Small intestine (tissue), 7 donors: Measurements from ENCODE around the gene DNAH1. TPM values are rescaled to one million over a fixed set of nuclear protein-coding genes. Genes with fewer than 3 reads are reported as not detected.

Experiments used
- DNase-seq, 2 donors: peaks; one replicate each; pipeline versions ENCODE4 v3.0.0 to v3.0.0-alpha.2; 2013
- FAIRE-seq: peaks from 2 replicates; lab custom pipeline; 2012; peaks lifted over from hg19 to GRCh38; lab: Jason Lieb, UNC
- H3K27ac ChIP-seq, 3 donors: one replicate each; pipeline ENCODE4 v1.5.1; 2013; ENCODE audit warnings: low read length in 2 of 3, mild to moderate bottlenecking in 2 of 3, control low read depth in 1 of 3, inconsistent platforms in 1 of 3, low read depth in 1 of 3, moderate library complexity in 1 of 3
- H3K27me3 ChIP-seq, 3 donors: one replicate each; pipeline ENCODE4 v1.6.1; 2013; ENCODE audit warnings: low read length in 3 of 3, inconsistent platforms in 1 of 3; ENCODE audit not compliant: control insufficient read depth in 3 of 3, insufficient read depth in 3 of 3
- H3K36me3 ChIP-seq, 3 donors: one replicate each; pipeline ENCODE4 v1.6.1; 2013; ENCODE audit warnings: low read length in 3 of 3, inconsistent platforms in 1 of 3, low read depth in 1 of 3, mild to moderate bottlenecking in 1 of 3, moderate library complexity in 1 of 3; ENCODE audit not compliant: control insufficient read depth in 3 of 3, insufficient read depth in 2 of 3
- H3K4me1 ChIP-seq, 3 donors: one replicate each; pipeline ENCODE4 v1.6.1; 2013; ENCODE audit warnings: low read length in 2 of 3, inconsistent platforms in 1 of 3, low read depth in 1 of 3, mild to moderate bottlenecking in 1 of 3, moderate library complexity in 1 of 3; ENCODE audit not compliant: control insufficient read depth in 3 of 3, insufficient read depth in 2 of 3
- H3K4me3 ChIP-seq, 3 donors: one replicate each; pipeline ENCODE4 v1.5.1; 2013; ENCODE audit warnings: low read length in 3 of 3, control low read depth in 1 of 3, inconsistent platforms in 1 of 3, low read depth in 1 of 3, mild to moderate bottlenecking in 1 of 3, moderate library complexity in 1 of 3
- H3K9me3 ChIP-seq, 2 donors: one replicate each; pipeline ENCODE4 v1.6.1; 2013; ENCODE audit warnings: low read depth in 1 of 2, low read length in 1 of 2; ENCODE audit not compliant: control insufficient read depth in 2 of 2, insufficient read depth in 1 of 2
- WGBS, 3 donors: extraction: QIAGEN DNeasy Blood & Tissue Kit; methylation state at CpG; one replicate each; pipeline ENCODE4 v1.1.7; 2013; 5-methylcytosine and 5-hydroxymethylcytosine counted together
- polyA plus RNA-seq, 4 donors: library from polyadenylated mRNA; stranded (reverse) in 3 of 4; unstranded in 1 of 4; fragments of 200-250 nt in 3 of 4; fragments of 120-200 nt in 1 of 4; gene quantifications; one replicate each; pipeline versions ENCODE4 v1.2.1 to v1.2.3, GENCODE V29; 2013
- donor health status: healthy with polysubstance abuse.
- donor health status: control.
- donor health status: control.
- donor health status: Bipolar disorder and iron deficiency.
- donor health status: healthy.

Gene DNAH1
- polyA plus RNA-seq, 4 donors, result 4.3 to 22.6 (median 7.5) TPM

- Histone ChIP-seq H3K36me3 (peaks cover 0 to 92% (median 14%) of the 10 kb centered on the region in 3 donors), H3K27me3 (no peaks in the 10 kb centered on the region), H3K9me3 (no peaks in the 10 kb centered on the region), H3K4me3 (no peak overlapping the region), H3K4me1 (no peaks in the 10 kb centered on the region), H3K27ac (no peak overlapping the region)
- DNase-seq, result no peak
- FAIRE-seq, result no peak
- WGBS, 3 donors, result 90 to 94% (median 91%) methylated on average over 18 of the region's 18 CpGs
Measured at GRCh38 chr3:52393131-52393807, 77.2 kb downstream of the DNAH1 start.

GRCh38 chr3:52393959-52394670 lies 78.0 kb downstream of the DNAH1 start:
- Histone ChIP-seq H3K27me3 (no peaks in the 10 kb centered on the region), H3K4me1 (no peaks in the 10 kb centered on the region), H3K27ac (no peak overlapping the region), H3K36me3 (peaks cover 0 to 90% (median 14%) of the 10 kb centered on the region in 3 donors), H3K9me3 (no peaks in the 10 kb centered on the region), H3K4me3 (no peak overlapping the region)
- no peak for DNase-seq
- no peak for FAIRE-seq
- whole genome bisulfite sequencing, 3 donors, result 92 to 96% (median 93%) methylated on average over 17 to 18 of the region's 18 CpGs

GRCh38 chr3:52394751-52395502 lies 78.8 kb downstream of the DNAH1 start:
- no peaks in the 10 kb centered on the region for H3K9me3 ChIP-seq
- H3K27me3 ChIP-seq, result no peaks in the 10 kb centered on the region
- no peak for DNase-seq
- FAIRE-seq, result no peak
- peaks cover 0 to 93% (median 14%) of the 10 kb centered on the region in 3 donors for H3K36me3 ChIP-seq
- H3K4me3 ChIP-seq, result no peak overlapping the region
- no peaks in the 10 kb centered on the region for H3K4me1 ChIP-seq
- no peak overlapping the region for H3K27ac ChIP-seq
- 89 to 94% (median 93%) methylated on average over 10 of the region's 10 CpGs for WGBS, 3 donors

- FAIRE-seq (no peak), DNase-seq (no peak)
- Histone ChIP-seq H3K4me3 (no peak overlapping the region), H3K36me3 (peaks cover under 1 to 94% (median 14%) of the 10 kb centered on the region in 3 donors), H3K27ac (no peak overlapping the region), H3K4me1 (no peaks in the 10 kb centered on the region), H3K9me3 (no peaks in the 10 kb centered on the region), H3K27me3 (no peaks in the 10 kb centered on the region)
- WGBS, 3 donors, result 84 to 90% (median 88%) methylated on average over 8 of the region's 8 CpGs
Measured at GRCh38 chr3:52395503-52395865, 79.4 kb downstream of the DNAH1 start.

GRCh38 chr3:52396011-52396906 lies 80.1 kb downstream of the DNAH1 start:
- Histone ChIP-seq H3K9me3 (no peaks in the 10 kb centered on the region), H3K4me1 (no peaks in the 10 kb centered on the region), H3K27me3 (no peaks in the 10 kb centered on the region), H3K4me3 (no peak overlapping the region), H3K27ac (no peak overlapping the region), H3K36me3 (peaks cover 3 to 94% (median 14%) of the 10 kb centered on the region in 3 donors)
- DNase-seq (no peak), FAIRE-seq (no peak)
- 92 to 95% (median 94%) methylated on average over 25 of the region's 25 CpGs for WGBS, 3 donors

GRCh38 chr3:52396907-52397591 lies 80.9 kb downstream of the DNAH1 start:
- Histone ChIP-seq H3K27ac (no peak overlapping the region), H3K4me3 (no peak overlapping the region), H3K4me1 (no peaks in the 10 kb centered on the region), H3K36me3 (peaks cover 6 to 94% (median 13%) of the 10 kb centered on the region in 3 donors), H3K9me3 (no peaks in the 10 kb centered on the region), H3K27me3 (no peaks in the 10 kb centered on the region)
- DNase-seq, result no peak
- FAIRE-seq, result no peak
- WGBS, 3 donors, result 91 to 95% (median 94%) methylated on average over 10 of the region's 10 CpGs

GRCh38 chr3:52397676-52398399 lies 81.7 kb downstream of the DNAH1 start:
- no peak overlapping the region for H3K4me3 ChIP-seq
- no peaks in the 10 kb centered on the region for H3K27me3 ChIP-seq
- no peak for DNase-seq
- no peaks in the 10 kb centered on the region for H3K4me1 ChIP-seq
- no peak for FAIRE-seq
- no peak overlapping the region for H3K27ac ChIP-seq
- 86 to 88% (median 87%) methylated on average over 13 of the region's 13 CpGs for WGBS, 3 donors
- peaks cover 12 to 96% (median 14%) of the 10 kb centered on the region in 3 donors for H3K36me3 ChIP-seq
- no peaks in the 10 kb centered on the region for H3K9me3 ChIP-seq
